ENCODE data around the gene BMPR2.

GRCh38 chr2:202460119-202460518, 84.0 kb downstream of the BMPR2 start:
- no peak for TF ChIP-seq CTCF (IDR thresholded peaks at IDR 0.05; ENCODE audit: poor library complexity)
- TF ChIP-seq EZH2 (IDR thresholded peaks at IDR 0.05; ENCODE audit: borderline replicate concordance): no peak
- TF ChIP-seq EZH2phosphoT487 (IDR thresholded peaks at IDR 0.05; ENCODE audit: low read depth, severe bottlenecking, unreplicated experiment): no peak

All from hepatocyte (in vitro differentiated cells).